ENCODE results near the gene PARVA.

- TF ChIP-seq CTCF (IDR thresholded peaks at IDR 0.05) (no peak), POLR2AphosphoS5 (IDR thresholded peaks at IDR 0.05; ENCODE audit: low read depth, low read length) (no peak), TCF7L2 (IDR thresholded peaks at IDR 0.05; ENCODE audit: low read depth, low read length) (no peak)
Measured at GRCh38 chr11:12539572-12539971, 162.2 kb downstream of the PARVA start.

Measured in Panc1 (cell line).